Ishikawa (cell line): ENCODE data around the gene EVL.

Source experiments
- CEBPB ChIP-seq: IDR thresholded peaks from 2 replicates; pipeline ENCODE4 v1.6.1; 2012
- CREB1 ChIP-seq: IDR thresholded peaks from 2 replicates; pipeline ENCODE4 v1.6.1; 2012; ENCODE audit warnings: low read depth
- EGR1 ChIP-seq: IDR thresholded peaks from 2 replicates; pipeline ENCODE4 v1.6.1; 2012
- EP300 ChIP-seq: IDR thresholded peaks from 2 replicates; pipeline ENCODE4 v1.6.1; 2012; ENCODE audit warnings: borderline replicate concordance
- FOXM1 ChIP-seq: IDR thresholded peaks from 2 replicates; pipeline ENCODE4 v1.6.1; 2012; ENCODE audit warnings: low read depth, borderline replicate concordance
- NFIC ChIP-seq: IDR thresholded peaks from 2 replicates; pipeline ENCODE4 v1.6.1; 2012
- RAD21 ChIP-seq: IDR thresholded peaks from 2 replicates; pipeline ENCODE4 v1.6.1; 2012; ENCODE audit warnings: low read depth
- TAF1 ChIP-seq: IDR thresholded peaks from 2 replicates; pipeline ENCODE4 v1.6.1; 2012; ENCODE audit warnings: low read depth, mild to moderate bottlenecking
- TCF12 ChIP-seq: IDR thresholded peaks from 2 replicates; pipeline ENCODE4 v1.6.1; 2012; ENCODE audit warnings: low read depth
- TEAD4 ChIP-seq: IDR thresholded peaks from 2 replicates; pipeline ENCODE4 v1.6.1; 2012
- USF1 ChIP-seq: IDR thresholded peaks from 2 replicates; pipeline ENCODE4 v1.6.1; 2012
- YY1 ChIP-seq: IDR thresholded peaks from 2 replicates; pipeline ENCODE4 v1.6.1; 2012; ENCODE audit warnings: low read depth
- ZBTB7A ChIP-seq: IDR thresholded peaks from 2 replicates; pipeline ENCODE4 v1.6.1; 2012; ENCODE audit warnings: low read depth
- TF ChIP-seq, protein P1 (sequence below): IDR thresholded peaks from 2 replicates; pipeline ENCODE4 v1.6.1; 2012
- TF ChIP-seq, protein P2 (sequence below): IDR thresholded peaks from 2 replicates; pipeline ENCODE4 v1.6.1; 2012; ENCODE audit warnings: low read depth, mild to moderate bottlenecking

Gene EVL

GRCh38 chr14:100038065-100038464 lies 27.2 kb upstream of the EVL start:
- TF ChIP-seq, protein P1, sequence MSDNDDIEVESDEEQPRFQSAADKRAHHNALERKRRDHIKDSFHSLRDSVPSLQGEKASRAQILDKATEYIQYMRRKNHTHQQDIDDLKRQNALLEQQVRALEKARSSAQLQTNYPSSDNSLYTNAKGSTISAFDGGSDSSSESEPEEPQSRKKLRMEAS: no peak
- TF ChIP-seq RAD21 (no peak), TAF1 (no peak), FOXM1 (no peak), CEBPB (no peak), EP300 (no peak), TEAD4 (no peak), TCF12 (no peak), ZBTB7A (no peak)

- TF ChIP-seq USF1 (no peak), TAF1 (no peak), CEBPB (no peak)
These were observed 25.3 kb upstream of the EVL start for GRCh38 chr14:100039903-100040302.

DNA sequence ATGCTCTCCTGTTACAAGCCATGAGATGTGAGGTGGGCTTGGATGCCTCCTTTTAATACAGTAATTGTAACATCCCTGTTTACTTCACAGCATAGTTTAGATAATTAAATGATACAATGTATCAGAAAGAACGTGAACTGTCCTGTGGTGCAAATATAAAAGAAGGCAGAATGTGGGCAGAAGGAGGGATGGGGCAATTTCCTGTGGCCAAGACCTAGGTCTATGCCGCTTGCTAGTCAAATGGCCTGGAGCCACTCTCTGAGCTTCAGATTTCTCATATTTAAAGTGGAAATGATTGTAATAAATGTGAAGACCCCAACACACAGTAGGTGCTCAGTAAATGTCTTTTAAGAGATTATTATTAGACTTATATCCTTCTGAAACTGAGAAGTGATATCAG lies 24.0 kb upstream of the EVL start:
- TF ChIP-seq RAD21 (no peak), TAF1 (no peak), EP300 (no peak), CREB1 (no peak), ZBTB7A (no peak), CEBPB (no peak), TCF12 (no peak), NFIC (no peak), FOXM1 (no peak)
- TF ChIP-seq, protein P1: no peak

GRCh38 chr14:100042286-100042685 lies 22.9 kb upstream of the EVL start:
- TF ChIP-seq YY1 (no peak), ZBTB7A (no peak), CEBPB (no peak), CREB1 (no peak), RAD21 (no peak), EP300 (no peak), NFIC (no peak), TAF1 (no peak), TEAD4 (no peak), FOXM1 (no peak), USF1 (no peak), EGR1 (no peak), TCF12 (no peak)
- TF ChIP-seq, protein P2, sequence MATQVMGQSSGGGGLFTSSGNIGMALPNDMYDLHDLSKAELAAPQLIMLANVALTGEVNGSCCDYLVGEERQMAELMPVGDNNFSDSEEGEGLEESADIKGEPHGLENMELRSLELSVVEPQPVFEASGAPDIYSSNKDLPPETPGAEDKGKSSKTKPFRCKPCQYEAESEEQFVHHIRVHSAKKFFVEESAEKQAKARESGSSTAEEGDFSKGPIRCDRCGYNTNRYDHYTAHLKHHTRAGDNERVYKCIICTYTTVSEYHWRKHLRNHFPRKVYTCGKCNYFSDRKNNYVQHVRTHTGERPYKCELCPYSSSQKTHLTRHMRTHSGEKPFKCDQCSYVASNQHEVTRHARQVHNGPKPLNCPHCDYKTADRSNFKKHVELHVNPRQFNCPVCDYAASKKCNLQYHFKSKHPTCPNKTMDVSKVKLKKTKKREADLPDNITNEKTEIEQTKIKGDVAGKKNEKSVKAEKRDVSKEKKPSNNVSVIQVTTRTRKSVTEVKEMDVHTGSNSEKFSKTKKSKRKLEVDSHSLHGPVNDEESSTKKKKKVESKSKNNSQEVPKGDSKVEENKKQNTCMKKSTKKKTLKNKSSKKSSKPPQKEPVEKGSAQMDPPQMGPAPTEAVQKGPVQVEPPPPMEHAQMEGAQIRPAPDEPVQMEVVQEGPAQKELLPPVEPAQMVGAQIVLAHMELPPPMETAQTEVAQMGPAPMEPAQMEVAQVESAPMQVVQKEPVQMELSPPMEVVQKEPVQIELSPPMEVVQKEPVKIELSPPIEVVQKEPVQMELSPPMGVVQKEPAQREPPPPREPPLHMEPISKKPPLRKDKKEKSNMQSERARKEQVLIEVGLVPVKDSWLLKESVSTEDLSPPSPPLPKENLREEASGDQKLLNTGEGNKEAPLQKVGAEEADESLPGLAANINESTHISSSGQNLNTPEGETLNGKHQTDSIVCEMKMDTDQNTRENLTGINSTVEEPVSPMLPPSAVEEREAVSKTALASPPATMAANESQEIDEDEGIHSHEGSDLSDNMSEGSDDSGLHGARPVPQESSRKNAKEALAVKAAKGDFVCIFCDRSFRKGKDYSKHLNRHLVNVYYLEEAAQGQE: no peak

- no peak for TF ChIP-seq YY1
- TF ChIP-seq, protein P2: no peak
- TF ChIP-seq, protein P1: no peak
- no peak for TF ChIP-seq RAD21
- no peak for TF ChIP-seq EP300
- no peak for TF ChIP-seq CEBPB
- no peak for TF ChIP-seq TEAD4
- no peak for TF ChIP-seq USF1
- no peak for TF ChIP-seq TAF1
- TF ChIP-seq FOXM1: no peak
- no peak for TF ChIP-seq TCF12
- TF ChIP-seq NFIC: no peak
- no peak for TF ChIP-seq EGR1
- TF ChIP-seq ZBTB7A: no peak
- no peak for TF ChIP-seq CREB1
These were observed 19.4 kb upstream of the EVL start for GRCh38 chr14:100045642-100046344.

DNA sequence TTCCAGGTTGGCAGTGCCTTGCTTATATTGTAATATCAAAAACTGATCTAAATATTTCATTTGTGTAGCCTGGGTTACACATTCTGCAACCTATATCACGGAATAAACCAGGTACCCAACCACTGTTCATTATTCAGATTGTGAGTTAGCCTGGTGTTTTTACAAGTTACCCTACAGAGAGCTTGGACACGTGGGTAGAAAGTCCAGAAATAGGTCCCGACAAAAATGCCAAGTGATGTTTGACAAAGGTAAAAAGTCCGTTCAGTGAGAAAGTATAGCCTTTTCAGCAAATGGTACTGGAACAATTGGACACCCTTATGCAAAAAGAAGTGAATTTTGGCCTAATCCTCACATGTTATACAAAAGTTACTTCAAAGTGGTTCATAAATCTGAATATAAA lies 17.6 kb upstream of the EVL start:
- TF ChIP-seq FOXM1 (no peak), TCF12 (no peak), YY1 (no peak), USF1 (no peak), ZBTB7A (no peak), TAF1 (no peak), RAD21 (no peak), EGR1 (no peak), NFIC (no peak)
- TF ChIP-seq, protein P2: no peak
- TF ChIP-seq, protein P1: no peak
